ENCODE results near the gene BACH1. TPM values are rescaled to one million over a fixed set of nuclear protein-coding genes. Genes with fewer than 3 reads are reported as not detected.
"Not testable (repeated sequence)": the region's sequence is repeated elsewhere in the genome, so short reads cannot be mapped to it uniquely, and the experiment has no call there.

BACH1 gene
- total RNA-seq, 2 donors from 2014 or later, result 31.3 to 44.3 TPM

GRCh38 chr21:29343519-29343918 is 44.8 kb downstream of the BACH1 start:
- no peaks in the 10 kb centered on the region for H3K9me3 Mint-ChIP-seq
- peaks cover 0 to 4% of the 10 kb centered on the region in 2 donors for H3K36me3 Mint-ChIP-seq (ENCODE audit: insufficient read depth in 2 of 2)
- ATAC-seq (replicated peaks in 1 of 2) (no peak), DNase-seq (no peak)
- peak overlapping the region in 1 of 2 donors; percentile 49 for H3K4me3 Mint-ChIP-seq
- H3K27me3 Mint-ChIP-seq (ENCODE audit: low read depth), result no peaks in the 10 kb centered on the region
- H3K4me1 Mint-ChIP-seq (ENCODE audit: low read depth), result peaks cover 62% of the 10 kb centered on the region
- H3K27ac Mint-ChIP-seq, result no peak overlapping the region

GRCh38 chr21:29346281-29346680 is 47.6 kb downstream of the BACH1 start:
- no peaks in the 10 kb centered on the region for H3K27me3 Mint-ChIP-seq (ENCODE audit: low read depth)
- ATAC-seq (replicated peaks in 1 of 2) (no peak), DNase-seq (no peak)
- peaks cover 62% of the 10 kb centered on the region for H3K4me1 Mint-ChIP-seq (ENCODE audit: low read depth)
- no peak overlapping the region for H3K4me3 Mint-ChIP-seq
- H3K36me3 Mint-ChIP-seq (ENCODE audit: insufficient read depth in 2 of 2), result no peaks in the 10 kb centered on the region
- H3K27ac Mint-ChIP-seq, result no peak overlapping the region
- H3K9me3 Mint-ChIP-seq, result no peaks in the 10 kb centered on the region

DNA sequence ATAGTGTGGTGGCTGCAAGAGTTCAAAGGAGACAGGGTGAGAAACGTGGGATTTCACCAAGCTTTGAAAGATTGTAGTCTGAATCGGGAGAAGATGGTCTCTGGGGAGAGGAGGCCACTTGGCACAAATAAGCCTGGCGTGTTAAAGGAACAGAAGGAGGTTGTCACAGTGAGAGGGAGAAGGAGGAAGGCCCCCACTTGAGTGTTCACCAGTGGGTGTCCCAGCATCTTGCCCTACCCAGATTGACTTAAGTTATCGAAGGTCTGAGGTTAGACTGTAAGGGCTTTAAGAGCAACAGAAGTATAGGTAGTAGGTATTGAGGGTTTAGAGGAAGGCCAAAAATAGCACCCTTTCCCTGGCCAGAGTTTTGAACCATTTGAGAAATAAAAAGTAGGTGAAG is 48.0 kb downstream of the BACH1 start:
- no peaks in the 10 kb centered on the region for H3K27me3 Mint-ChIP-seq (ENCODE audit: low read depth)
- H3K9me3 Mint-ChIP-seq, result no peaks in the 10 kb centered on the region
- DNase-seq (no peak), ATAC-seq (replicated peaks in 1 of 2) (no peak)
- H3K27ac Mint-ChIP-seq, result no peak overlapping the region
- no peak overlapping the region for H3K4me3 Mint-ChIP-seq
- H3K4me1 Mint-ChIP-seq (ENCODE audit: low read depth), result peaks cover 57% of the 10 kb centered on the region
- no peaks in the 10 kb centered on the region for H3K36me3 Mint-ChIP-seq (ENCODE audit: insufficient read depth in 2 of 2)

- Mint-ChIP-seq H3K4me3 (peak overlapping the region in 1 of 2 donors; percentile 73), H3K27ac (no peak overlapping the region), H3K36me3 (ENCODE audit: insufficient read depth in 2 of 2) (peaks cover 0 to under 1% of the 10 kb centered on the region in 2 donors), H3K4me1 (ENCODE audit: low read depth) (peaks cover 52% of the 10 kb centered on the region), H3K9me3 (no peaks in the 10 kb centered on the region), H3K27me3 (ENCODE audit: low read depth) (no peaks in the 10 kb centered on the region)
- ATAC-seq (replicated peaks in 1 of 2) (no peak), DNase-seq (no peak)
Measured at GRCh38 chr21:29347274-29347681, 48.6 kb downstream of the BACH1 start.

- peaks cover 10 to 11% of the 10 kb centered on the region in 2 donors for H3K9me3 Mint-ChIP-seq
Measured at GRCh38 chr21:29349702-29350101, 51.0 kb downstream of the BACH1 start.

GRCh38 chr21:29350246-29350779 is 51.6 kb downstream of the BACH1 start:
- Mint-ChIP-seq H3K27ac (no peak overlapping the region), H3K27me3 (ENCODE audit: low read depth) (no peaks in the 10 kb centered on the region), H3K4me1 (ENCODE audit: low read depth) (peaks cover 30% of the 10 kb centered on the region), H3K4me3 (no peak overlapping the region), H3K9me3 (peaks cover 11 to 13% of the 10 kb centered on the region in 2 donors), H3K36me3 (ENCODE audit: insufficient read depth in 2 of 2) (peaks cover 16 to 18% of the 10 kb centered on the region in 2 donors)
- DNase-seq, result no peak
- no peak for ATAC-seq (replicated peaks in 1 of 2)

More at GRCh38 chr21:29349702-29350101, 51.0 kb downstream of the BACH1 start:
- H3K27ac Mint-ChIP-seq, result no peak overlapping the region
- H3K36me3 Mint-ChIP-seq (ENCODE audit: insufficient read depth in 2 of 2), result peaks cover 15% of the 10 kb centered on the region in 2 donors
- H3K4me3 Mint-ChIP-seq, result no peak overlapping the region
- H3K27me3 Mint-ChIP-seq (ENCODE audit: low read depth), result no peaks in the 10 kb centered on the region
- peaks cover 30% of the 10 kb centered on the region for H3K4me1 Mint-ChIP-seq (ENCODE audit: low read depth)
- DNase-seq (no peak), ATAC-seq (replicated peaks in 1 of 2) (no peak)

- peaks cover 11 to 13% of the 10 kb centered on the region in 2 donors for H3K9me3 Mint-ChIP-seq
- no peak overlapping the region for H3K4me3 Mint-ChIP-seq
- H3K4me1 Mint-ChIP-seq (ENCODE audit: low read depth), result peaks cover 26% of the 10 kb centered on the region
- H3K36me3 Mint-ChIP-seq (ENCODE audit: insufficient read depth in 2 of 2), result peaks cover 16 to 18% of the 10 kb centered on the region in 2 donors
- no peaks in the 10 kb centered on the region for H3K27me3 Mint-ChIP-seq (ENCODE audit: low read depth)
- no peak for ATAC-seq (replicated peaks in 1 of 2)
- H3K27ac Mint-ChIP-seq, result no peak overlapping the region
- no peak for DNase-seq
Measured at GRCh38 chr21:29351691-29352090, 53.0 kb downstream of the BACH1 start.

DNA sequence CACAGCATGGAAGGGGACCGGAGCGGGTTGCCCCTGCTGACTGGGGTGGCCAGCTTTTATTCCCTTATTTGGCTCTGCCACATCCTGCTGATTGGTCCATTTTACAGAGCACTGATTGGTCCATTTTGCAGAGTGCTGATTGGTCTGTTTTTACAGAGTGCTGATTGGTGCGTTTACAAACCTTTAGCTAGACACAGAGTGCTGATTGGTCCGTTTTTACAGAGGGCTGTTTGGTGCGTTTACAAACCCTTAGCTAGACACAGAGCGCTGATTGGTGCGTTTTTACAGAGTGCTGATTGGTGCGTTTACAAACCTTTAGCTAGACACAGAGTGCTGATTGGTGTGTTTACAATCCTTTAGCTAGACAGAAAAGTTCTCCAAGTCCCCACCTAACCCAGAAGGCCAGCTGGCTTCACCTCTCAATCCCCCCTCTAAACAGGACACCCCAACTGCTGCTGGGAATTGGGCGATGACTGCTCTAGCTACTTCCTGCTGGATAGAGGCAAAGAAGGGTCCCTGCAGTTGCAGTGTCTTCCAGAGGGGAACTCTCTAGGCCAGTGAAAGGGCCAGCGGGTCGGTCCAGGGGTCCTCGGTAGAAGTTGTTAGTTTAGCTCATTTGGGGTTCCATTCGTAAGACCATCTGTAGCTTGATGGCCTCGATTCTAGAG is 56.5 kb downstream of the BACH1 start:
- H3K27ac Mint-ChIP-seq; ATAC-seq (replicated peaks in 1 of 2); DNase-seq; H3K4me1 Mint-ChIP-seq (ENCODE audit: low read depth); H3K4me3 Mint-ChIP-seq; H3K27me3 Mint-ChIP-seq (ENCODE audit: low read depth): not testable (repeated sequence)
- Mint-ChIP-seq H3K36me3 (ENCODE audit: insufficient read depth in 2 of 2) (peaks cover 18 to 22% of the 10 kb centered on the region in 2 donors), H3K9me3 (peaks cover 11 to 13% of the 10 kb centered on the region in 2 donors)

- DNase-seq; H3K27me3 Mint-ChIP-seq (ENCODE audit: low read depth); ATAC-seq (replicated peaks in 1 of 2); H3K4me3 Mint-ChIP-seq; H3K4me1 Mint-ChIP-seq (ENCODE audit: low read depth); H3K27ac Mint-ChIP-seq: not testable (repeated sequence)
- Mint-ChIP-seq H3K36me3 (ENCODE audit: insufficient read depth in 2 of 2) (peaks cover 18 to 22% of the 10 kb centered on the region in 2 donors), H3K9me3 (peaks cover 11 to 13% of the 10 kb centered on the region in 2 donors)
Measured at GRCh38 chr21:29356291-29356690, 57.6 kb downstream of the BACH1 start.

DNA sequence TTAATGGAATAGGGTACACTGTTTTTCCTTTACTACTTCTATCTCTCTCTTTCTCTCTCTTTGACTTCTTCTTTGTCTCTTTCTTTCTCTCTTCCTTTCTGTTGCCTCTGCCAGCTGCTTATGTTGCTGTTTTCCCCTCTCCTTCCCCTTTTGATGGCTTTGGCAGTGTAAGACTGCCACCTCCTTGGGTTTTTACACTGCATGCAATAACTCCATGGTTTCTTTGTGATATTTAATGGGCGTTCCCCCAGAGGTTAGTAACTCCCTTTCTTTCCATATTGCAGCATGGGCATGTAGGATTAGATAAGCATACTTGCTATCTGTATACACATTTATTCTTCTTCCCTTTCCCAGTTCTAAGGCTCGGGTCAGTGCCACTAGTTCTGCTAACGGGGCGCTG is 58.1 kb downstream of the BACH1 start:
- ATAC-seq (replicated peaks in 1 of 2); H3K27ac Mint-ChIP-seq: not testable (repeated sequence)
- peaks cover 18 to 22% of the 10 kb centered on the region in 2 donors for H3K36me3 Mint-ChIP-seq (ENCODE audit: insufficient read depth in 2 of 2)

DNA sequence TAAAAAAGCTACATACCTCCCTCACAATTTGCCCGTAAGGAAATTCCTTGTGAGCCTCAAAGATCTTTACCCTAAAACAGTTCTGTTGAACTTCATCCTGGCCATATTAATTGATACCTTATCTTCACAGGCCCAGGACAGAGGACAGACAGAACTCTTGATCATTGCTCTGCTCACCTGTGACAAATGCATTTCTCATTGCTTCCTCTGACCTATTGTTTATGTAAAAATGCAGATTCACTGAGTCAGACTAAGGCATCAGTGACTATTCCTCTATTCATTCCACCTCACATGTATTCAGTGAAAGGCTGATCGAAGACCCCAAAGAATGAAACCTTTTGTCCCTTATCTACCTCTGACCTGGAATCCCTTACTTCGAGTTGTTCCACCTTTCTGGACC is 61.0 kb downstream of the BACH1 start:
- DNase-seq (no peak), ATAC-seq (replicated peaks in 1 of 2) (peak in 1 of 2 donors; percentile 21)
- Mint-ChIP-seq H3K4me3 (no peak overlapping the region), H3K27ac (no peak overlapping the region), H3K4me1 (ENCODE audit: low read depth) (no peaks in the 10 kb centered on the region), H3K9me3 (peaks cover under 1 to 1% of the 10 kb centered on the region in 2 donors), H3K27me3 (ENCODE audit: low read depth) (no peaks in the 10 kb centered on the region), H3K36me3 (ENCODE audit: insufficient read depth in 2 of 2) (peaks cover 7 to 9% of the 10 kb centered on the region in 2 donors)

More for the DNA sequence above, 58.1 kb downstream of the BACH1 start:
- not testable (repeated sequence) for H3K27me3 Mint-ChIP-seq (ENCODE audit: low read depth); DNase-seq; H3K4me3 Mint-ChIP-seq; H3K4me1 Mint-ChIP-seq (ENCODE audit: low read depth)
- H3K9me3 Mint-ChIP-seq, result peaks cover 11 to 13% of the 10 kb centered on the region in 2 donors

DNA sequence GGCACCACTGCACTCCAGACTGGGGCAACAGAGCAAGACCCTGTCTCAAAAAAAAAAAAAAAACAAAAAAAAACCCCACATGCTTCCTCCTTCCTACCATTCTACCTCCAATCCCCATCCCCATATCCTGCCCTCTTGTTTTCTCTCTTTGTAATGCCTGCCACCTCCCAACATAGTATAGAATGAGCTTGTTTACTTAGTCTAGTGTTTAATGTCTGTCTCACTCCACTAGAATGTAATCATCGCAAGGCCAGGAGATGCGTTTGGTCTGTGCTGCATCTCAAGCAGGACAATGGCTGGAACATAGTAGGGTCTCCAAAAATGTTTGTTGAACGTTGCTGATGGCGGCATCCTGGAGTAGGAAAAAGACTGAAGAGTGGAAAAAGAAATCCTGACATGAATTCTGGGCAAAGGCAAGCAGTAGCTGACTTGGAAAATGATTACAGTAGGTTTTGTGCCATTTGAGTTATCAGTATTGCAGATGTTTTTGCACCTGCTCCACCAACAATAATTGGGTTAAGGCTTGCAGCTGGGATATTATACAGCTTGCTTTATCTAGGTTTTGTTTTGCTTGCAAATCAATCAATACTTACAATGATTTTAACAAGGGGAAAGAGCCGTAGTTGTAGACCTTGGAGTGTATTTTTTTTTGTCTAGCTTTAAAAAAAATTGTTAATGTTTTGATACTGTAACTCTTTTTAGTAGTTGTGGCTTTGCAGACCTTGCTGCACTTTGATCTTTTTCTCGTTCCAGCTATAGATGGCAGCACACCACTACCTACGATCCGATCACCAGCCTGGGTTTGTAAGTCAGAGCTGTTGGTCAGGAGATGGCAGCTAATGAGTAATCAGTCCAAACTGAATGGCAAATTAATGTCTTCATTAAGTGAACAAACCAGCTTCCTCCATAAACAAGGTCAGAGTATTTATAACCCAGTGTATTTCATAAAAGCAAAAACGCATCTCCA is 62.4 kb downstream of the BACH1 start:
- Mint-ChIP-seq H3K27me3 (ENCODE audit: low read depth) (no peaks in the 10 kb centered on the region), H3K27ac (no peak overlapping the region), H3K4me1 (ENCODE audit: low read depth) (no peaks in the 10 kb centered on the region), H3K4me3 (no peak overlapping the region), H3K9me3 (no peaks in the 10 kb centered on the region), H3K36me3 (ENCODE audit: insufficient read depth in 2 of 2) (peaks cover 6% of the 10 kb centered on the region in 2 donors)
- DNase-seq (no peak), ATAC-seq (replicated peaks in 1 of 2) (no peak)

- no peak for DNase-seq
- peaks cover 1 to 6% of the 10 kb centered on the region in 2 donors for H3K36me3 Mint-ChIP-seq (ENCODE audit: insufficient read depth in 2 of 2)
- H3K4me1 Mint-ChIP-seq (ENCODE audit: low read depth), result no peaks in the 10 kb centered on the region
- ATAC-seq (replicated peaks in 1 of 2), result no peak
- H3K27me3 Mint-ChIP-seq (ENCODE audit: low read depth), result no peaks in the 10 kb centered on the region
- H3K4me3 Mint-ChIP-seq, result no peak overlapping the region
- no peak overlapping the region for H3K27ac Mint-ChIP-seq
- no peaks in the 10 kb centered on the region for H3K9me3 Mint-ChIP-seq
Measured at GRCh38 chr21:29362758-29363157, 64.0 kb downstream of the BACH1 start.

All from activated T-cell treated with anti-CD3 and anti-CD28 coated beads, Interleukin-2, amount 50 U/mL, for 72 hours (primary cell).